ENCODE data around the gene CLK4. TPM values are rescaled to one million over a fixed set of nuclear protein-coding genes. Genes with fewer than 3 reads are reported as not detected.

Gene CLK4
- 3.6 and 5.4 TPM in 2 replicates for total RNA-seq

GRCh38 chr5:178626484-178627258 is at the start of gene CLK4:
Gene CLK4, minus strand, starts transcription at chr5:178627050. Its CDS starts 3,634 bp downstream, at chr5:178623416.

GRCh38 chr5:178590141-178590923 is 36.5 kb downstream of the CLK4 start, which contains the start of gene COL23A1:
Gene COL23A1, minus strand, starts transcription at chr5:178590393.

Other genes starting within 250 kb of the CLK4 start
- not detected in 2 replicates for gene COL23A1, start 36.7 kb downstream of the CLK4 start, total RNA-seq
- 4.7 and 5.9 TPM in 2 replicates for gene ZNF354A, start 103.6 kb upstream of the CLK4 start, total RNA-seq
- gene ZNF354B, start 232.9 kb upstream of the CLK4 start, total RNA-seq = 3.3 and 4.7 TPM in 2 replicates

Data from bronchus fibroblast of lung (primary cell).